ENCODE measurements around the gene CCDC12. TPM values are rescaled to one million over a fixed set of nuclear protein-coding genes. Genes with fewer than 3 reads are reported as not detected.

The CCDC12 gene
- total RNA-seq, 1 donor from 2014 or later: 41.4 TPM

DNA sequence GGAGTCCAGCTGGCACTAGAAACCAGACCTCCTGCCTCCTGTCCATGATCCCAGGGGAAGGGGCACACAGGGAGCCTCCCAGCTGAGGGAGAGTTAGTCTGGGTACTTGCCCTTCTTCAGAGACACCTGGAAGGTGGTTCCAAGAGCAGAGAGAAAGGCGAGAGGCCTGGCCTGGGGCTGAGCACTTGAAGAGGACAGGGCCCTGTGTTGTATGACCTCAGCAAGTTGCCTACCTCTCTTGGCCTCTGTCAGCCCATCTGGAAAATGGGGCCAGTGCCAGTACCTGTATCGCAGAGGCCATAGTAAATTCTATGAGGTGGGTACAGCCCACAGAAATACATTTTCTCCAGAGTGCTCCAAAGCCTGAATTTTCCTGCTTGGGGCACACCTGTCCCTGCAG lies 79.5 kb downstream of the CCDC12 start:
- no peak for DNase-seq
- Mint-ChIP-seq H3K4me3 (ENCODE audit: unreplicated experiment) (no peak overlapping the region), H3K36me3 (ENCODE audit: unreplicated experiment) (no peaks in the 10 kb centered on the region), H3K27me3 (ENCODE audit: unreplicated experiment) (peaks cover 14% of the 10 kb centered on the region), H3K9me3 (ENCODE audit: unreplicated experiment) (peaks cover 4% of the 10 kb centered on the region), H3K4me1 (ENCODE audit: low read depth, unreplicated experiment) (no peaks in the 10 kb centered on the region), H3K27ac (ENCODE audit: unreplicated experiment) (no peak overlapping the region)
- TF ChIP-seq, protein P1, sequence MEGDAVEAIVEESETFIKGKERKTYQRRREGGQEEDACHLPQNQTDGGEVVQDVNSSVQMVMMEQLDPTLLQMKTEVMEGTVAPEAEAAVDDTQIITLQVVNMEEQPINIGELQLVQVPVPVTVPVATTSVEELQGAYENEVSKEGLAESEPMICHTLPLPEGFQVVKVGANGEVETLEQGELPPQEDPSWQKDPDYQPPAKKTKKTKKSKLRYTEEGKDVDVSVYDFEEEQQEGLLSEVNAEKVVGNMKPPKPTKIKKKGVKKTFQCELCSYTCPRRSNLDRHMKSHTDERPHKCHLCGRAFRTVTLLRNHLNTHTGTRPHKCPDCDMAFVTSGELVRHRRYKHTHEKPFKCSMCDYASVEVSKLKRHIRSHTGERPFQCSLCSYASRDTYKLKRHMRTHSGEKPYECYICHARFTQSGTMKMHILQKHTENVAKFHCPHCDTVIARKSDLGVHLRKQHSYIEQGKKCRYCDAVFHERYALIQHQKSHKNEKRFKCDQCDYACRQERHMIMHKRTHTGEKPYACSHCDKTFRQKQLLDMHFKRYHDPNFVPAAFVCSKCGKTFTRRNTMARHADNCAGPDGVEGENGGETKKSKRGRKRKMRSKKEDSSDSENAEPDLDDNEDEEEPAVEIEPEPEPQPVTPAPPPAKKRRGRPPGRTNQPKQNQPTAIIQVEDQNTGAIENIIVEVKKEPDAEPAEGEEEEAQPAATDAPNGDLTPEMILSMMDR (IDR thresholded peaks at IDR 0.05; ENCODE audit: partially characterized antibody, unreplicated experiment): no peak

DNA sequence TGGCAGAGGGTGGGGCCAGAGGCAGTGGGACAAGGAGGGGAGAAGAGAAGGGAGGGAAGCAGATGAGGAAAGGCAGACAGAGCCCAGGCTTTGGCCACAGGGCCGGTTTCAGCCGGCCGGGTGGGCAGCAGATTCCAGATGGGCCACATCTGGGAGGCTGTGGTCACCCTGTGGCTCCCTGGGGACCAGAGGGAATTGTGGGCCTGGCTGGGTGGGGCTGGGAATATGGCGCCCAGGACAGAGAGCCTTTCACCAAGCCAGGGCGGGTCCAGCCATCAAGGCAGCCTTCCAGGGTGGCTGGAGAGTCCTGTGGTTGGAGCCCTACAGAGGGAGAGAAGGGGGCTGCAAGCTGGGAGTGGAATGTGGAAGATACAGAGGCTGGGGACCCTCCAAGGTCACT lies 80.2 kb downstream of the CCDC12 start:
- TF ChIP-seq, protein P1 (IDR thresholded peaks at IDR 0.05; ENCODE audit: partially characterized antibody, unreplicated experiment): no peak
- no peak overlapping the region for H3K27ac Mint-ChIP-seq (ENCODE audit: unreplicated experiment)
- H3K9me3 Mint-ChIP-seq (ENCODE audit: unreplicated experiment): peaks cover 6% of the 10 kb centered on the region

DNA sequence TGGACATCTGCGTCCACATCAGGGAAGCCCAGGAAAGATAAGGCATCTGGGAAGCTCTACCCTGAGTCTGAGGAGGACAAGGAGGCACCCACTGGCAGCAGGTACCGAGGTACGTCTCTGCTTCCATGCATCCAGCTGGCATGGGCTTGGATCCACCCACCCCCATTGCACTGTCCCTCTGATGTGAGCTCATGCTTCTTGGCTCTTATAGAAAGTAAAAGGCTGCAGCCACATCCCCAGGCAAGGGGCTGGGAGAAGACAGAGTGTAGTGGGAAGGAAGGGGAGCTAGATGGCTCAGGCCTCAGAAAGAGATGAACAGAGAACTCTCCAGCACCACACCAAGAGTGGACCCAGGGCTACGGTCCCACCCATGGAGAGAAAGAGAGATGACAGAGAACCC lies 80.8 kb downstream of the CCDC12 start:
- peak; percentile 11 for DNase-seq
- Mint-ChIP-seq H3K4me3 (ENCODE audit: unreplicated experiment) (no peak overlapping the region), H3K9me3 (ENCODE audit: unreplicated experiment) (peaks cover 6% of the 10 kb centered on the region), H3K27me3 (ENCODE audit: unreplicated experiment) (peaks cover 22% of the 10 kb centered on the region), H3K4me1 (ENCODE audit: low read depth, unreplicated experiment) (no peaks in the 10 kb centered on the region), H3K36me3 (ENCODE audit: unreplicated experiment) (no peaks in the 10 kb centered on the region), H3K27ac (ENCODE audit: unreplicated experiment) (no peak overlapping the region)
- TF ChIP-seq, protein P1 (IDR thresholded peaks at IDR 0.05; ENCODE audit: partially characterized antibody, unreplicated experiment): no peak

More for the DNA sequence above, 80.2 kb downstream of the CCDC12 start:
- Mint-ChIP-seq H3K27me3 (ENCODE audit: unreplicated experiment) (peaks cover 18% of the 10 kb centered on the region), H3K4me1 (ENCODE audit: low read depth, unreplicated experiment) (no peaks in the 10 kb centered on the region), H3K4me3 (ENCODE audit: unreplicated experiment) (no peak overlapping the region), H3K36me3 (ENCODE audit: unreplicated experiment) (no peaks in the 10 kb centered on the region)
- DNase-seq: no peak

DNA sequence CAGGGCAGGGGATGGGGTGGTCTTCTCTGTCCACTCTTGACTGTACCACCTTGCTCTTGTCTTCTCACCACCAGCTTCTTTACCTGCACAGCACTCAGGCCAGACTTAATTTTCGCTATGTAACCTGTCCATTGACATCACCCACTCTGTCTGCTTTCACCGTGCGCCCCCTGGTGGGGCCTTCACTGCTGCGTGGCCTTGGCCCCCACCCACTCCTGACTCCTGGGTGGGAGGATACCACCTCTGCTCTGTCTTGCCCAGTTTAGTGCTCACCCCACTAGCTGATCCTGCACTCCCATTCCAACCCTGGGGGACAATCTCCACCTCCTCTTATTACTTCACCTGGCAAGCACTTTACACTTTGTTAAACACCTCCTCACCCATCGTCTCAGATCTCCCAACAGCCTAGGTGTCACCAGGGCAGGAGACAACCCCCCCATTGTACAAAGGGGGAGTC lies 81.3 kb downstream of the CCDC12 start:
- Mint-ChIP-seq H3K4me1 (ENCODE audit: low read depth, unreplicated experiment) (no peaks in the 10 kb centered on the region), H3K27ac (ENCODE audit: unreplicated experiment) (no peak overlapping the region), H3K4me3 (ENCODE audit: unreplicated experiment) (no peak overlapping the region), H3K9me3 (ENCODE audit: unreplicated experiment) (peaks cover 7% of the 10 kb centered on the region), H3K27me3 (ENCODE audit: unreplicated experiment) (peaks cover 22% of the 10 kb centered on the region), H3K36me3 (ENCODE audit: unreplicated experiment) (no peaks in the 10 kb centered on the region)
- DNase-seq: peak; percentile 75
- TF ChIP-seq, protein P1 (IDR thresholded peaks at IDR 0.05; ENCODE audit: partially characterized antibody, unreplicated experiment): peak; percentile 79

DNA sequence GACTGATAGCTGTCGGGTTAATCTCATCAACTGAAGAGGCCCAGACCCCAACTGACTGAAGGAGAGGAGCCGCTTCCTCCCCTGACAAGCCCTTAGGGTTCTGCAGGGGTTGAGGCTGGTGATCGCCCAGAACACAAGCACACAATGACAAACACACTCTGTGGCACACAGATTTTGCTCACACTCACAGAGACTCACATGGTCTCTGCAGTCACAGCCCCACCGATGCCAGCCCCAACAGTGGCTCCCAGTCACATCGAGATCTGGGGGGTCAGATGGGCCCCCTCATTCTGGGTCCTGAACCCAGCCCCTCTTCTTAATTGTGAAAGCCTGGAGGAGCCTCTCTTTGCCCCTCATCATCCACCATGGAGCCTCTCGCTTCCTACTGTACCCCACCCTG lies 82.3 kb downstream of the CCDC12 start:
- TF ChIP-seq, protein P1 (IDR thresholded peaks at IDR 0.05; ENCODE audit: partially characterized antibody, unreplicated experiment): no peak
- peaks cover 7% of the 10 kb centered on the region for H3K9me3 Mint-ChIP-seq (ENCODE audit: unreplicated experiment)
- H3K27ac Mint-ChIP-seq (ENCODE audit: unreplicated experiment): no peak overlapping the region
- peaks cover 23% of the 10 kb centered on the region for H3K27me3 Mint-ChIP-seq (ENCODE audit: unreplicated experiment)
- no peaks in the 10 kb centered on the region for H3K36me3 Mint-ChIP-seq (ENCODE audit: unreplicated experiment)
- H3K4me3 Mint-ChIP-seq (ENCODE audit: unreplicated experiment): no peak overlapping the region
- H3K4me1 Mint-ChIP-seq (ENCODE audit: low read depth, unreplicated experiment): no peaks in the 10 kb centered on the region
- no peak for DNase-seq
